HEK293T (cell line): Measurements from ENCODE around the gene MASP1.

Experiments used
- ELF4 ChIP-seq: fragments of 450-650 bp; IDR thresholded peaks from 2 replicates; pipeline ENCODE4 v1.6.1; 2017; ENCODE audit warnings: antibody characterized with exemption
- SP1 ChIP-seq: fragments of 450-650 bp; IDR thresholded peaks from 2 replicates; pipeline ENCODE4 v1.6.1; 2017
- SUZ12 ChIP-seq: fragments of 450-650 bp; IDR thresholded peaks from 2 replicates; pipeline ENCODE4 v1.6.1; 2016; ENCODE audit warnings: mild to moderate bottlenecking

GRCh38 chr3:187269486-187269885, 22.1 kb downstream of the MASP1 start:
- no peak for TF ChIP-seq ELF4
- no peak for TF ChIP-seq SP1
- no peak for TF ChIP-seq SUZ12
